Natural killer cell (primary cell): Measurements from ENCODE around the gene AFAP1L2. TPM values are rescaled to one million over a fixed set of nuclear protein-coding genes. Genes with fewer than 3 reads are reported as not detected.

Experiments used
- ATAC-seq, 3 donors: fragments of 150-1000 bp in 2 of 3; fragments of 200-7000 bp in 1 of 3; cut with Tn5 transposase; 1 replicate in 1 of 3; 2 replicates in 2 of 3; pipeline ENCODE4 v1.10.0; 2021; ENCODE audit warnings: mild to moderate bottlenecking in 2 of 3, moderate library complexity in 2 of 3
- DNase-seq, 2 donors: peaks; one replicate each; pipeline versions ENCODE4 v3.0.0 to v3.0.0-alpha.2; 2013 to 2021; ENCODE audit warnings: mixed read lengths in 1 of 2
- H3K27ac ChIP-seq: one replicate; pipeline ENCODE4 v1.5.1; 2013; ENCODE audit warnings: mild to moderate bottlenecking, low read length
- H3K27me3 ChIP-seq: one replicate; pipeline ENCODE4 v1.6.1; 2013; ENCODE audit warnings: low read length; ENCODE audit not compliant: control insufficient read depth, insufficient read depth
- H3K36me3 ChIP-seq: one replicate; pipeline ENCODE4 v1.6.1; 2013; ENCODE audit warnings: low read length; ENCODE audit not compliant: control insufficient read depth, insufficient read depth
- H3K4me1 ChIP-seq: one replicate; pipeline ENCODE4 v1.6.1; 2013; ENCODE audit warnings: low read length; ENCODE audit not compliant: control insufficient read depth, insufficient read depth
- H3K4me3 ChIP-seq: one replicate; pipeline ENCODE4 v1.5.1; 2013; ENCODE audit warnings: low read length
- H3K9me3 ChIP-seq: one replicate; pipeline ENCODE4 v1.6.1; 2013; ENCODE audit warnings: low read length; ENCODE audit not compliant: control insufficient read depth, insufficient read depth
- H3K27ac Mint-ChIP-seq, 2 donors: one replicate each; pipeline ENCODE4 v1.8.0; 2022; ENCODE audit warnings: mild to moderate bottlenecking in 2 of 2, mixed read lengths in 2 of 2, moderate library complexity in 1 of 2
- H3K27me3 Mint-ChIP-seq, 2 donors: one replicate each; pipeline ENCODE4 v1.8.0; 2022; ENCODE audit warnings: low read depth in 2 of 2, mixed read lengths in 2 of 2
- H3K36me3 Mint-ChIP-seq: one replicate; pipeline ENCODE4 v1.8.0; 2022; ENCODE audit warnings: mixed read lengths
- H3K4me1 Mint-ChIP-seq, 2 donors: one replicate each; pipeline ENCODE4 v1.8.0; 2022; ENCODE audit warnings: mixed read lengths in 2 of 2
- H3K4me3 Mint-ChIP-seq: one replicate; pipeline ENCODE4 v1.8.0; 2022; ENCODE audit warnings: mild to moderate bottlenecking, moderate library complexity, mixed read lengths
- H3K9me3 Mint-ChIP-seq, 2 donors: one replicate each; pipeline ENCODE4 v1.8.0; 2022; ENCODE audit warnings: mixed read lengths in 2 of 2
- WGBS: methylation state at CpG from one replicate; pipeline ENCODE4 v1.1.7; 2013; ENCODE audit warnings: missing lambda C conversion rate; ENCODE audit not compliant: insufficient coverage; 5-methylcytosine and 5-hydroxymethylcytosine counted together
- intact Hi-C: fragments of 100-400 bp; cut with micrococcal nuclease; formaldehyde crosslinking; loops from one replicate; pipeline ENCODE4 v1.14.2; 2022
- total RNA-seq, 4 donors: library from RNA; stranded (reverse); fragments of 120-200 nt in 1 of 4; gene quantifications; one replicate each; pipeline versions ENCODE4 v1.2.3 to v1.2.4, GENCODE V29; 2013 to 2022
- TF ChIP-seq, protein P1 (sequence below): fragments of 200-600 bp; IDR thresholded peaks from one replicate; pipeline ENCODE4 v1.8.0; 2022; ENCODE audit warnings: antibody characterized with exemption

Gene AFAP1L2
- total RNA-seq, 3 donors from 2014 or later (not counting 1 experiment from before 2014, with no cell fraction given) = 0.66 to 2.8 (median 1.3) TPM

DNA sequence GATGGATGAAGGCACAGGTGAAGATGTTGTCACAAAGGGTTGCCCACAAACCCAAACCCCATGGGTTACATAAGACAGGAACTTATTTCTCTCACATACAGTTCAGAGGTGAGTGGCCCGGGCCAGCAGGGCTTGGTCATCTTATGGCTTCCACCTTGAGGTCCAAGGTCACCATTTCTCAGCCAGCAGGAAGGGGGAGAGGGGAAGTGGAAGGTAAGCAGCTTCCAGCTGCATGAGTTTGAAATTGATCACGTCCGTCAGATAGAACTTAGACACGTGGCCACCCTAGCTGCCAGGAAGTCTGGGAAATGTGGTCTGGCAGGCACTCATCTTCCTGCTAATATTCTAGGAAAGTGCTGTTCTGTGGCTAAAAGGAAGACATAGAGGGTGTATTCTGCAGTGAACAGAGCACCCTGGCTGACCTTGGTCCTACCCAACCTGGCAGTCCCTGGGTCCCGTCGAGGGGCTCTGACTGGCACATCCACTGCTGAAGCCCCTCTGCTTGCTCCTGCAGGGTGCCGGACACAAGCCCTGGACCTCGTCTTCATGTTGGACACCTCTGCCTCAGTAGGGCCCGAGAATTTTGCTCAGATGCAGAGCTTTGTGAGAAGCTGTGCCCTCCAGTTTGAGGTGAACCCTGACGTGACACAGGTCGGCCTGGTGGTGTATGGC is 115.7 kb downstream of the AFAP1L2 start:
- H3K27me3 ChIP-seq = no peaks in the 10 kb centered on the region
- Mint-ChIP-seq H3K27me3 (peaks cover 0 to 2% of the 10 kb centered on the region in 2 donors), H3K4me3 (no peak overlapping the region), H3K27ac (no peak overlapping the region), H3K4me1 (no peaks in the 10 kb centered on the region), H3K36me3 (no peaks in the 10 kb centered on the region), H3K9me3 (no peaks in the 10 kb centered on the region)
- TF ChIP-seq, protein P1, sequence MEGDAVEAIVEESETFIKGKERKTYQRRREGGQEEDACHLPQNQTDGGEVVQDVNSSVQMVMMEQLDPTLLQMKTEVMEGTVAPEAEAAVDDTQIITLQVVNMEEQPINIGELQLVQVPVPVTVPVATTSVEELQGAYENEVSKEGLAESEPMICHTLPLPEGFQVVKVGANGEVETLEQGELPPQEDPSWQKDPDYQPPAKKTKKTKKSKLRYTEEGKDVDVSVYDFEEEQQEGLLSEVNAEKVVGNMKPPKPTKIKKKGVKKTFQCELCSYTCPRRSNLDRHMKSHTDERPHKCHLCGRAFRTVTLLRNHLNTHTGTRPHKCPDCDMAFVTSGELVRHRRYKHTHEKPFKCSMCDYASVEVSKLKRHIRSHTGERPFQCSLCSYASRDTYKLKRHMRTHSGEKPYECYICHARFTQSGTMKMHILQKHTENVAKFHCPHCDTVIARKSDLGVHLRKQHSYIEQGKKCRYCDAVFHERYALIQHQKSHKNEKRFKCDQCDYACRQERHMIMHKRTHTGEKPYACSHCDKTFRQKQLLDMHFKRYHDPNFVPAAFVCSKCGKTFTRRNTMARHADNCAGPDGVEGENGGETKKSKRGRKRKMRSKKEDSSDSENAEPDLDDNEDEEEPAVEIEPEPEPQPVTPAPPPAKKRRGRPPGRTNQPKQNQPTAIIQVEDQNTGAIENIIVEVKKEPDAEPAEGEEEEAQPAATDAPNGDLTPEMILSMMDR = no peak
- intact Hi-C loops = no loop called here
- ATAC-seq = no peak
- H3K27ac ChIP-seq = no peak overlapping the region
- WGBS = 77% methylated on average over 11 of the region's 11 CpGs
- H3K9me3 ChIP-seq = no peaks in the 10 kb centered on the region
- no peak for DNase-seq
- no peak overlapping the region for H3K4me3 ChIP-seq
- no peaks in the 10 kb centered on the region for H3K36me3 ChIP-seq
- H3K4me1 ChIP-seq = no peaks in the 10 kb centered on the region

GRCh38 chr10:114286921-114287320 is 117.4 kb downstream of the AFAP1L2 start:
- Mint-ChIP-seq H3K4me3 (no peak overlapping the region), H3K36me3 (no peaks in the 10 kb centered on the region), H3K4me1 (no peaks in the 10 kb centered on the region), H3K27me3 (peaks cover 0 to 2% of the 10 kb centered on the region in 2 donors), H3K9me3 (no peaks in the 10 kb centered on the region), H3K27ac (no peak overlapping the region)
- H3K9me3 ChIP-seq = no peaks in the 10 kb centered on the region
- intact Hi-C loops = no loop called here
- TF ChIP-seq, protein P1 = no peak
- no peaks in the 10 kb centered on the region for H3K27me3 ChIP-seq
- H3K27ac ChIP-seq = no peak overlapping the region
- DNase-seq (no peak), ATAC-seq (no peak)
- 90% methylated on average over 8 of the region's 8 CpGs for WGBS
- H3K36me3 ChIP-seq = no peaks in the 10 kb centered on the region
- no peak overlapping the region for H3K4me3 ChIP-seq
- no peaks in the 10 kb centered on the region for H3K4me1 ChIP-seq

DNA sequence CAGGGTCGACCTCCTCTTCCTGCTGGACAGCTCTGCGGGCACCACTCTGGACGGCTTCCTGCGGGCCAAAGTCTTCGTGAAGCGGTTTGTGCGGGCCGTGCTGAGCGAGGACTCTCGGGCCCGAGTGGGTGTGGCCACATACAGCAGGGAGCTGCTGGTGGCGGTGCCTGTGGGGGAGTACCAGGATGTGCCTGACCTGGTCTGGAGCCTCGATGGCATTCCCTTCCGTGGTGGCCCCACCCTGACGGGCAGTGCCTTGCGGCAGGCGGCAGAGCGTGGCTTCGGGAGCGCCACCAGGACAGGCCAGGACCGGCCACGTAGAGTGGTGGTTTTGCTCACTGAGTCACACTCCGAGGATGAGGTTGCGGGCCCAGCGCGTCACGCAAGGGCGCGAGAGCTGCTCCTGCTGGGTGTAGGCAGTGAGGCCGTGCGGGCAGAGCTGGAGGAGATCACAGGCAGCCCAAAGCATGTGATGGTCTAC is 118.3 kb downstream of the AFAP1L2 start:
- Mint-ChIP-seq H3K27me3 (no peaks in the 10 kb centered on the region), H3K9me3 (no peaks in the 10 kb centered on the region), H3K4me1 (no peaks in the 10 kb centered on the region), H3K4me3 (no peak overlapping the region), H3K27ac (no peak overlapping the region), H3K36me3 (no peaks in the 10 kb centered on the region)
- no peak overlapping the region for H3K27ac ChIP-seq
- ATAC-seq (no peak), DNase-seq (no peak)
- intact Hi-C loops = no loop called here
- WGBS = 92% methylated on average over 31 of the region's 31 CpGs
- no peak overlapping the region for H3K4me3 ChIP-seq
- no peaks in the 10 kb centered on the region for H3K27me3 ChIP-seq
- H3K4me1 ChIP-seq = no peaks in the 10 kb centered on the region
- no peaks in the 10 kb centered on the region for H3K36me3 ChIP-seq
- no peaks in the 10 kb centered on the region for H3K9me3 ChIP-seq
- TF ChIP-seq, protein P1 = no peak
